H1 (cell line): Measurements from ENCODE around the gene BPIFA2. TPM values are rescaled to one million over a fixed set of nuclear protein-coding genes. Genes with fewer than 3 reads are reported as not detected.

Experiments
- BRCA1 ChIP-seq: IDR thresholded peaks from 2 replicates; pipeline ENCODE4 v1.6.1; 2012; ENCODE audit warnings: low read depth, low read length, improper control_type of control experiment
- HDAC6 ChIP-seq: IDR thresholded peaks from one replicate; pipeline ENCODE4 v1.7.1; 2012; ENCODE audit warnings: low read depth, mild to moderate bottlenecking, inconsistent platforms, low read length, moderate library complexity
- SP4 ChIP-seq: IDR thresholded peaks from 2 replicates; pipeline ENCODE4 v1.6.1; 2012; ENCODE audit warnings: low read length, inconsistent platforms
- polyA plus RNA-seq, 7 experiments: library from polyadenylated mRNA; depleted of rRNA in 3 of 7; stranded (reverse) in 5 of 7; unstranded in 2 of 7; fragments of >200 nt in 5 of 7; fragments of 200-250 nt in 2 of 7; gene quantifications; 1 replicate in 5 of 7; 2 replicates in 1 of 7; 4 replicates in 1 of 7; pipeline versions ENCODE4 v1.2.1 to v1.2.3, GENCODE V29; 2011 to 2013; ENCODE audit warnings: missing spikeins in 2 of 7, mixed read lengths in 2 of 7
- total RNA-seq: library from RNA; stranded (reverse); fragmentation: NEBNext Ultra II Directional; extraction: Animal tissue kit (Norgen Biotek cat#: 25700); gene quantifications from 2 replicates; pipeline ENCODE4 v1.2.1, GENCODE V29; 2021

The BPIFA2 gene
- total and polyA plus RNA-seq, 2 of the 8 experiments (the other 6 are each of a cell fraction or from before 2014, with no cell fraction given), result not detected

DNA sequence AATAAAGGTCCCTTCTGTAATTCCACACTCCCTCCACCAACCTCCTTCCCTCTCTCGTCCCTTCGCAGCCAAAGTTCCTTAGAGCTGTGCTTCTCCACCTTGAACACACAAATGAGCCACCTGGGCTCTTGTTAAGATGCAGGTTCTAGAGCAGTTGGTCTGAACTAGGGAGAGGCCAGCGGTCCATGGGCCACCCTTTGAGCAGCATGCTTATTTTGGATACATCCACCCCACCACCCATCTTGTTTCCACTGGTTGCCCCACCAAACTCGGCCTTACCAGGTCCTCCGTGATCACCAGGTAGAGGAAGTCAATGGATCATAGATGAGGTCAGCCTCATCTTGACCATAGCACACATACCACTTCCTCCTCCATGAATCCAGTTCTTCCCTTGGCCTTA is 7.3 kb upstream of the BPIFA2 start (continued):
- TF ChIP-seq HDAC6 (no peak), SP4 (no peak), BRCA1 (no peak)
